Smooth muscle cell (in vitro differentiated cells): ENCODE measurements around the gene ZNF366. TPM values are rescaled to one million over a fixed set of nuclear protein-coding genes. Genes with fewer than 3 reads are reported as not detected.

Experiments
- DNase-seq: peaks from one replicate; lab custom pipeline; 2025; ENCODE audit not compliant: unreplicated experiment; lab: John Stamatoyannopoulos, UW
- H2AFZ ChIP-seq: fragments of 200-600 bp; sonication (generic); 2 replicates; pipeline ENCODE4 v1.6.0; 2016; ENCODE audit warnings: antibody characterized with exemption, low read depth, mild to moderate bottlenecking
- H3F3A ChIP-seq: fragments of 200-600 bp; sonication (generic); 2 replicates; pipeline ENCODE4 v1.6.0; 2017; ENCODE audit warnings: antibody characterized with exemption, low read depth
- H3K27ac ChIP-seq: fragments of 200-600 bp; sonication (generic); 2 replicates; pipeline ENCODE4 v1.5.1; 2016; ENCODE audit warnings: low read depth, mild to moderate bottlenecking
- H3K27me3 ChIP-seq: fragments of 200-600 bp; sonication (generic); 2 replicates; pipeline ENCODE4 v1.6.1; 2016; ENCODE audit warnings: low read depth, mild to moderate bottlenecking
- H3K36me3 ChIP-seq: fragments of 200-600 bp; sonication (generic); 2 replicates; pipeline ENCODE4 v1.5.1; 2016; ENCODE audit warnings: low read depth
- H3K4me1 ChIP-seq: fragments of 200-600 bp; sonication (generic); 2 replicates; pipeline ENCODE4 v1.5.1; 2016; ENCODE audit warnings: low read depth
- H3K4me2 ChIP-seq: fragments of 200-600 bp; sonication (generic); 2 replicates; pipeline ENCODE4 v1.6.0; 2016; ENCODE audit warnings: mild to moderate bottlenecking
- H3K4me3 ChIP-seq: fragments of 200-600 bp; sonication (generic); 2 replicates; pipeline ENCODE4 v1.5.1; 2016; ENCODE audit warnings: mild to moderate bottlenecking
- H3K79me2 ChIP-seq: fragments of 200-600 bp; sonication (generic); 2 replicates; pipeline ENCODE4 v1.6.0; 2016; ENCODE audit warnings: low read depth, mild to moderate bottlenecking
- H3K9ac ChIP-seq: fragments of 200-600 bp; sonication (generic); 2 replicates; pipeline ENCODE4 v1.6.0; 2016; ENCODE audit warnings: low read depth
- H3K9me3 ChIP-seq: fragments of 200-600 bp; sonication (generic); replicated peaks from 2 replicates; pipeline ENCODE4 v1.5.1; 2016; ENCODE audit warnings: low read depth
- H4K20me1 ChIP-seq: fragments of 200-600 bp; sonication (generic); 2 replicates; pipeline ENCODE4 v1.6.0; 2016; ENCODE audit warnings: low read depth
- WGBS: methylation state at CpG from one replicate; pipeline ENCODE4 v1.1.7; 2016; ENCODE audit warnings: low lambda C conversion rate; 5-methylcytosine and 5-hydroxymethylcytosine counted together
- polyA plus RNA-seq: library from polyadenylated mRNA; unstranded; fragments of >200 nt; fragmentation: Nextera tagmentation; extraction: Ambion mirVana; gene quantifications from 2 replicates; pipeline ENCODE4 v1.2.1, GENCODE V29; 2016
- total RNA-seq: library from RNA; depleted of rRNA; stranded (reverse); fragments of >200 nt; gene quantifications from 2 replicates; pipeline ENCODE4 v1.2.3, GENCODE V29; 2014
- TF ChIP-seq, protein P1 (sequence below): fragments of 200-600 bp; sonication (generic); IDR thresholded peaks from 2 replicates; pipeline ENCODE4 v1.5.1; 2017; ENCODE audit warnings: borderline replicate concordance, mild to moderate bottlenecking, antibody characterized with exemption; ENCODE audit not compliant: insufficient read depth, poor library complexity, severe bottlenecking

ZNF366 gene
- total and polyA plus RNA-seq, 2 experiments from 2014 or later, result not detected

GRCh38 chr5:72439192-72439591, 68.0 kb downstream of the ZNF366 start:
- Histone ChIP-seq H2AFZ (no peak overlapping the region), H3K9ac (no peak overlapping the region), H3K4me2 (no peak overlapping the region), H3F3A (no peaks in the 10 kb centered on the region), H3K79me2 (no peaks in the 10 kb centered on the region), H3K36me3 (no peaks in the 10 kb centered on the region), H3K27me3 (no peaks in the 10 kb centered on the region), H3K9me3 (no peaks in the 10 kb centered on the region), H3K27ac (no peak overlapping the region), H3K4me3 (no peak overlapping the region), H4K20me1 (no peaks in the 10 kb centered on the region), H3K4me1 (no peaks in the 10 kb centered on the region)
- TF ChIP-seq, protein P1, sequence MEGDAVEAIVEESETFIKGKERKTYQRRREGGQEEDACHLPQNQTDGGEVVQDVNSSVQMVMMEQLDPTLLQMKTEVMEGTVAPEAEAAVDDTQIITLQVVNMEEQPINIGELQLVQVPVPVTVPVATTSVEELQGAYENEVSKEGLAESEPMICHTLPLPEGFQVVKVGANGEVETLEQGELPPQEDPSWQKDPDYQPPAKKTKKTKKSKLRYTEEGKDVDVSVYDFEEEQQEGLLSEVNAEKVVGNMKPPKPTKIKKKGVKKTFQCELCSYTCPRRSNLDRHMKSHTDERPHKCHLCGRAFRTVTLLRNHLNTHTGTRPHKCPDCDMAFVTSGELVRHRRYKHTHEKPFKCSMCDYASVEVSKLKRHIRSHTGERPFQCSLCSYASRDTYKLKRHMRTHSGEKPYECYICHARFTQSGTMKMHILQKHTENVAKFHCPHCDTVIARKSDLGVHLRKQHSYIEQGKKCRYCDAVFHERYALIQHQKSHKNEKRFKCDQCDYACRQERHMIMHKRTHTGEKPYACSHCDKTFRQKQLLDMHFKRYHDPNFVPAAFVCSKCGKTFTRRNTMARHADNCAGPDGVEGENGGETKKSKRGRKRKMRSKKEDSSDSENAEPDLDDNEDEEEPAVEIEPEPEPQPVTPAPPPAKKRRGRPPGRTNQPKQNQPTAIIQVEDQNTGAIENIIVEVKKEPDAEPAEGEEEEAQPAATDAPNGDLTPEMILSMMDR, result no peak
- 87% methylated on average over 4 of the region's 4 CpGs for WGBS
- DNase-seq, result no peak

DNA sequence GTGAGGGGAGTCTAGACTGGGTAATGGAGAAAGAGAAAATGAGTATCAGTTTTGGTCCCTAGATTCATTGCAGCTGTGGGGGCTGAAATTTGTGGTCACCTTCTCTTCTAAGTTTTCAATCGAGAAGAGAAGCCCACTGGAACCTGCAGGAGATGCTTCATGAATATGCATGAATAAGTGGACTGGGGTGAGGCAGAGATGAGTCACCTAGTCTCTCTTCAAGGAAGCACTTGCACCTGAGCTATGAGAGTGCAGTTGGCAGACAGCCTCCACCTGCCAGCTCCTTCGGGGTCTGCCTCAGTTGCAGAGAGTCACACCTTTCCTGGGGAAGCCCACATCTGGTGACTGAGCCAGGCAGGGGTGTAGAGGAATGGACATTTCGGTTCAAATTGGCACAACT, 69.1 kb downstream of the ZNF366 start:
- no peaks in the 10 kb centered on the region for H4K20me1 ChIP-seq
- H3K27ac ChIP-seq, result no peak overlapping the region
- no peak for DNase-seq

GRCh38 chr5:72436796-72437471, 70.3 kb downstream of the ZNF366 start:
- Histone ChIP-seq H3F3A (no peaks in the 10 kb centered on the region), H3K9me3 (no peaks in the 10 kb centered on the region), H3K9ac (no peak overlapping the region), H3K4me3 (no peak overlapping the region), H3K27me3 (no peaks in the 10 kb centered on the region), H4K20me1 (no peaks in the 10 kb centered on the region), H3K4me2 (no peak overlapping the region), H3K27ac (no peak overlapping the region), H3K4me1 (no peaks in the 10 kb centered on the region), H3K79me2 (no peaks in the 10 kb centered on the region), H2AFZ (no peak overlapping the region), H3K36me3 (no peaks in the 10 kb centered on the region)
- TF ChIP-seq, protein P1, result no peak
- 94% methylated on average over 3 of the region's 3 CpGs for WGBS
- no peak for DNase-seq

More for the DNA sequence above, 69.1 kb downstream of the ZNF366 start:
- Histone ChIP-seq H3F3A (no peaks in the 10 kb centered on the region), H3K9me3 (no peaks in the 10 kb centered on the region), H3K4me3 (no peak overlapping the region), H2AFZ (no peak overlapping the region), H3K9ac (no peak overlapping the region), H3K27me3 (no peaks in the 10 kb centered on the region), H3K36me3 (no peaks in the 10 kb centered on the region), H3K4me1 (no peaks in the 10 kb centered on the region), H3K4me2 (no peak overlapping the region), H3K79me2 (no peaks in the 10 kb centered on the region)
- TF ChIP-seq, protein P1, result no peak
- 91% methylated on average over 3 of the region's 3 CpGs for WGBS
